WERI-Rb-1 (cell line): ENCODE measurements around the gene CDH24.

ENCODE experiments used
- DNase-seq: peaks from one replicate; pipeline ENCODE4 v3.0.0-alpha.2; 2020
- H3K27ac ChIP-seq: fragments of 250-450 bp; sonication (Bioruptor Pico); 2 replicates; pipeline ENCODE4 v1.5.1; 2020; ENCODE audit warnings: mild to moderate bottlenecking, moderate library complexity
- H3K27me3 ChIP-seq: fragments of 250-450 bp; sonication (Bioruptor Pico); 2 replicates; pipeline ENCODE4 v1.5.1; 2021; ENCODE audit warnings: mild to moderate bottlenecking, low read depth, moderate library complexity; ENCODE audit not compliant: insufficient read depth, severe bottlenecking
- H3K36me3 ChIP-seq: fragments of 250-450 bp; sonication (Bioruptor Pico); 2 replicates; pipeline ENCODE4 v1.5.1; 2020; ENCODE audit warnings: mild to moderate bottlenecking, moderate library complexity
- H3K4me3 ChIP-seq: 2 replicates; pipeline ENCODE4 v1.5.1; 2011; ENCODE audit warnings: low read depth, mild to moderate bottlenecking, control low read depth, low read length
- H3K9me3 ChIP-seq: fragments of 250-450 bp; sonication (Bioruptor Pico); 2 replicates; pipeline ENCODE4 v1.5.1; 2021; ENCODE audit warnings: mild to moderate bottlenecking, moderate library complexity; ENCODE audit not compliant: severe bottlenecking
- TF ChIP-seq, protein P1 (sequence below): IDR thresholded peaks from 2 replicates; pipeline ENCODE4 v1.5.1; 2011; ENCODE audit warnings: low read depth, mild to moderate bottlenecking, control low read depth, inconsistent platforms, low read length

Gene CDH24

DNA sequence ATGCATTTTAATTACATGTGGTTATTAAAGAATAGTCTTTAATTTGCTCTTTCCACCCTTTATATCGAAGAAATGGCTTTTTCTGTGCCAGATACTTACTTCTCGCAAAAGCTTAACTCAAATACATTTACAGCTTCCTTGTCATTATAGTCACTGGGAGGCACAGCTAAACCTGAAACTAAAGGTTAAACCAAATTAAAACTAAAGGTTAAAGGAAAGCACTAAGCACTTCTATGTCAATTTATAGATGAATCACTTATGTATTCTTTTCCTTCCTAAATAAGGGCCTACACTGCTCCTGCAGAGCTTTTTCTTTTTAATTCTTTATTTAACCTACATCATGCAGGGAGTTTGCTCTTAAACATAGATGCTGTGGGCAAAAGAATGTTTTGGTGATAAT lies 56.5 kb downstream of the CDH24 start:
- no peaks in the 10 kb centered on the region for H3K27me3 ChIP-seq
- TF ChIP-seq, protein P1, sequence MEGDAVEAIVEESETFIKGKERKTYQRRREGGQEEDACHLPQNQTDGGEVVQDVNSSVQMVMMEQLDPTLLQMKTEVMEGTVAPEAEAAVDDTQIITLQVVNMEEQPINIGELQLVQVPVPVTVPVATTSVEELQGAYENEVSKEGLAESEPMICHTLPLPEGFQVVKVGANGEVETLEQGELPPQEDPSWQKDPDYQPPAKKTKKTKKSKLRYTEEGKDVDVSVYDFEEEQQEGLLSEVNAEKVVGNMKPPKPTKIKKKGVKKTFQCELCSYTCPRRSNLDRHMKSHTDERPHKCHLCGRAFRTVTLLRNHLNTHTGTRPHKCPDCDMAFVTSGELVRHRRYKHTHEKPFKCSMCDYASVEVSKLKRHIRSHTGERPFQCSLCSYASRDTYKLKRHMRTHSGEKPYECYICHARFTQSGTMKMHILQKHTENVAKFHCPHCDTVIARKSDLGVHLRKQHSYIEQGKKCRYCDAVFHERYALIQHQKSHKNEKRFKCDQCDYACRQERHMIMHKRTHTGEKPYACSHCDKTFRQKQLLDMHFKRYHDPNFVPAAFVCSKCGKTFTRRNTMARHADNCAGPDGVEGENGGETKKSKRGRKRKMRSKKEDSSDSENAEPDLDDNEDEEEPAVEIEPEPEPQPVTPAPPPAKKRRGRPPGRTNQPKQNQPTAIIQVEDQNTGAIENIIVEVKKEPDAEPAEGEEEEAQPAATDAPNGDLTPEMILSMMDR = no peak
- H3K4me3 ChIP-seq = no peak overlapping the region
- H3K36me3 ChIP-seq = no peaks in the 10 kb centered on the region; the same call in 1 of the 2 replicates
- DNase-seq = no peak
- no peak overlapping the region for H3K27ac ChIP-seq
- no peaks in the 10 kb centered on the region for H3K9me3 ChIP-seq

DNA sequence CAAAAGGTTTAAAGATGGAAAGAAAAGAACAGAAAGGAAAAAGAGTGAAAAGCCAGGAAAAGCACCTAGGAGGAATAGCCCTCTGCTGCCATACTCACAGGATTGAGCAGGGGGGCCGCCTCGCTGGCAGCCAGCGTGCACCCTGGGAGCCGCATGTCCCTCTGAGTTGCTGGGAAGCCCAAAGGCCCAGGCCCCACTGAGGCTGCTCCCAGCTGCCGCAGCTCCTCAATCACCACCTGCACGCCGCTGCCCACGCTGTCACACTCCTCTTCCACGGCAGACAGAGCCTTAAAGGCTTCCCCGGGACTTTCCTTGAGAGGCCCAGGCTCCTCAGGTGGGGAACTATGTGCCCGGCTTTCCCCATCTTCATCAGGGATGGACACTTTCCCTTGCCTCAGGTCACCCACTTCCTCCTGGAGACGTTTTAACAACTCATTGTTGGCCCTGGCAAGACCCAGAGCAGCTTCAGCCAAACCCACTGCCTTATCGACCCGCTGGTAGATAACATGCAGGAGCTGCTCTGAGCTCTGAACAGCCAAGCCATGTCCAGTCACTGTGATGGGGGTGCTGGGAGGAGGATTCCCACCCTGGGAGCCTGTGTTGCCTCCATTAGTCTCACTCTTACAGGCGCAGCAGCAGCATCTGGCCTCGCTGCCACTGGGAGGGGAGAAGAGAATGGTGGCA lies 58.8 kb downstream of the CDH24 start:
- Histone ChIP-seq H3K36me3 (no peaks in the 10 kb centered on the region; the same call in 1 of the 2 replicates), H3K9me3 (no peaks in the 10 kb centered on the region), H3K27ac (peak overlapping the region; percentile 91), H3K27me3 (no peaks in the 10 kb centered on the region), H3K4me3 (no peak overlapping the region)
- no peak for DNase-seq
- TF ChIP-seq, protein P1 = no peak

DNA sequence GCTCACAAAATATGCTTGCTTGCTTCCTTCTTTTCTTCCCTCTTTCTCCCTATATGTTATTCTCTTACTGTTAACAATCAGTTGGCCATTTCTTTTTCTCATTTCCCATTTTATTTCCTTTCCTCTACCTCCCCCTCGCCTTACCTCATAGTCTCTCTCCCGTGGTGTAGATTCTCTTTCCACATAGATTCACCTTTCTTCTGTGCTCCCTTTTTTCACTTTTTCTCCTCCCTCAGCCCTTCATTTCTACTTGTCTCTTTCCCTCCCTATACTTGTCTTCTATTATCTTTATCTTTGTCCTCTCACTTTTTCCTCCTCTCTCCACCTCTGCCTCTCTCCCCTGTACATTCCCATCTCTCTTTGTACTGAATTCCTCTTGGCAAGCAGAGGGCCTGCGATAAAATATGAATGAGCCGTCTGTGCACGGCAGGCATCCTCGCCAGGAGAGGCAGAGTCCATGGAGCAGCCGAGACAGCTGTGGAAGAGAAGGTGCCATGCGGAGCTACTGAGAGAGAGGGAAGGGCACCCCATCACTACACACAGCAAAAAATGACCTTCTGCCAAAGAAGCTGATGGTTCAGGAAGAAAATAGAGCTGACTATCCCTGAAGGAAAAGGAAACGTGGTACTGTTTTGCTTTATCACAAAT lies 59.5 kb downstream of the CDH24 start:
- TF ChIP-seq, protein P1 = no peak
- H3K27me3 ChIP-seq = no peaks in the 10 kb centered on the region
- no peaks in the 10 kb centered on the region; the same call in 1 of the 2 replicates for H3K36me3 ChIP-seq
- DNase-seq = no peak
- H3K9me3 ChIP-seq = no peaks in the 10 kb centered on the region
- peak overlapping the region; percentile 32 for H3K4me3 ChIP-seq
- peak overlapping the region; percentile 91 for H3K27ac ChIP-seq
